Measurements from ENCODE around the gene DLEC1.

Gene DLEC1

DNA sequence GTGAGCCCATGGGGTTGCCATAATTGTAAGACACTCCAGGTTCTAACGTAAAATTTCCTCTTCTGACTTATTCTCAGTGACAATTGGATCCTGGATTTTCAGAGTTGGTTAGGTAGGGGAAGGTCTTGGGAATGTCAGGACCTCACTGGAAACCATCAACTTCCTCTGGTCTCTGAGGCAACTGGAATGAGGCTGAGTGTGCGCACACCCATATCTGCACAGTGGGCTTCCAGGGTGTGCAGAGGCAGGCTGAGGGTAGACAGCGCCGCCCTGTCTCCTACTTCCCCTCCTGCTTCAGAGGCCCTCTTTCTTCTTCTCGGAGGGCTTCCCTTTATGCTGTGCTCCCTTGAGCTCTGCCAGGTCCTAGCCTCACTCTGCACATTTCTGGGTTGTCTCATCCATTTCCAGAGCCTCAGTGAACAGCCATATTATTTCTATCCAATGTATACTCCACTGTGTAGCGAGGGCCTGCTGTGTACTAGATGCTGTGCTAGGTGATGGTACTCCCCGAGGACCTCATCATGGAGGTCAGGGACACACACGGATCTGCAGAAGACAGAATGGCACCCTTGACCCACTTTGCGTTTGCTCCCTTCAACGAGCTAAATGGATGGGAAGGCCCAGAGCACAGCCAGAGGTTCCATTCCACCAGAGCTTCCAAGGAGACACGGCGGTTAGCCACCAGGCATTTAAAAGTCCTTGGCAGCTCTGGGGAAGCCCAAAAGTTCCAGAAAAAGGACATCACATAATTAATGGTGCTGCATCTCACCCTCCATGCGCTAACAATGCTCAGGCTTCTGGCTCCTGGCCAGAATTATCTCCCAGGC is 79.6 kb downstream of the DLEC1 start:
- no peak overlapping the region for H3K27ac ChIP-seq
- TF ChIP-seq, protein P1, sequence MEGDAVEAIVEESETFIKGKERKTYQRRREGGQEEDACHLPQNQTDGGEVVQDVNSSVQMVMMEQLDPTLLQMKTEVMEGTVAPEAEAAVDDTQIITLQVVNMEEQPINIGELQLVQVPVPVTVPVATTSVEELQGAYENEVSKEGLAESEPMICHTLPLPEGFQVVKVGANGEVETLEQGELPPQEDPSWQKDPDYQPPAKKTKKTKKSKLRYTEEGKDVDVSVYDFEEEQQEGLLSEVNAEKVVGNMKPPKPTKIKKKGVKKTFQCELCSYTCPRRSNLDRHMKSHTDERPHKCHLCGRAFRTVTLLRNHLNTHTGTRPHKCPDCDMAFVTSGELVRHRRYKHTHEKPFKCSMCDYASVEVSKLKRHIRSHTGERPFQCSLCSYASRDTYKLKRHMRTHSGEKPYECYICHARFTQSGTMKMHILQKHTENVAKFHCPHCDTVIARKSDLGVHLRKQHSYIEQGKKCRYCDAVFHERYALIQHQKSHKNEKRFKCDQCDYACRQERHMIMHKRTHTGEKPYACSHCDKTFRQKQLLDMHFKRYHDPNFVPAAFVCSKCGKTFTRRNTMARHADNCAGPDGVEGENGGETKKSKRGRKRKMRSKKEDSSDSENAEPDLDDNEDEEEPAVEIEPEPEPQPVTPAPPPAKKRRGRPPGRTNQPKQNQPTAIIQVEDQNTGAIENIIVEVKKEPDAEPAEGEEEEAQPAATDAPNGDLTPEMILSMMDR (conservative IDR thresholded peaks at IDR 0.05) = no peak

DNA sequence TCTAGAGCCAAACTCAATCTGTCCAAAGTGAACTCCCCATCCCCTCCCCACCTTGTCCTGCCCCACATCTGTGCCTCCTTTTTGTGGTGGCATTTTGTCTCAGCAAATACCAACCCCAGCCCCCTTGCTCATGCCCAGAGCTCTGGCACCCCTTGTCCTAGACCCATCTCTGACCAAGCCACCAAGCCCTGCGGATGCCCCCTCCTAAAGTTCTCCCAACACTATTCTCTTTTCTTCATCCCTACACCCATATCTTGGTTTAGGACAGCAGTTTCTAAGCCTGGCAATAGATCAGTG is 80.2 kb downstream of the DLEC1 start:
- TF ChIP-seq, protein P1 (conservative IDR thresholded peaks at IDR 0.05) = no peak
- no peak overlapping the region for H3K27ac ChIP-seq

DNA sequence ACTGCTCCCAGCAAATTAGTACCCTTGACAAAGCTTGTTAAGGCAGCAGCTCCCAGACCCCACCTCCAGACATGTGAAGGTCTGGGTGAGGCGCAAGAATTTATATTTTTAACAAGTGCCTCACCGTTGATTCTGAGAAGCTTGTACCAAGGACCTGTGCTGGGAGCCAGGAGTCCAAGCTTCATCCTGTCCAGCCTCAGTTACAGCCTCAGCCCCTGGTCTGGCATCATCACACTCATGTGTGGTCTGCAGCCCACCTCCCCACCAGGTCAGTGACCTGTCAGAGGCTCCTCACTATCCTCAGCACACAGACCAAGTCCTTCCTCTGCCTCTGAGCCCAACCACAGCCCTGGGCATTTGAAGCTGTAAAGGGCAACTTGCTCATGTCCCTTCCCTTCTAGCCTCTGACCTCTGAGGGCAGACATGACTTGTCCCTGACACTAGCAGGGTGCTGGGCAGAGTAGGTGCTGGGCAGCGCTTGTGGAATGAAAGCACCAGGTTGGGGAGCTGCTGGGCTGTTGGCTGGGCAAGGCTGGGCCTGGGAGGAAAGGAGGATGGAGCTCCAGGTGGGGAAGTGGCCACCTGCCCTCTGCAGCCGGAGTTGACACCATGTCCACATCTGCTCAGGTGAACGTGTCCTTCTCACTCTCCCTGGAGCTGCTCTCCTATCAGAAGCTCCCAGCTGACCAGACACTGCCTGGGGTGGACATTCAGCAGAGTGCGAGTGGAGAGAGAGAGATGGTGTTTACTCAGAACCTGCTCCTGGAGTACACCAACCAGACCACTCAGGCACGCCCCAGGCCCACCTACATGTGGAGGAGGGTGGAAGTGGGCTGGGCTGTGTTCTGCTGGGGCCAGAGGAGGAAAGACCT is 81.0 kb downstream of the DLEC1 start:
- H3K27ac ChIP-seq = no peak overlapping the region
- TF ChIP-seq, protein P1 (conservative IDR thresholded peaks at IDR 0.05) = no peak

DNA sequence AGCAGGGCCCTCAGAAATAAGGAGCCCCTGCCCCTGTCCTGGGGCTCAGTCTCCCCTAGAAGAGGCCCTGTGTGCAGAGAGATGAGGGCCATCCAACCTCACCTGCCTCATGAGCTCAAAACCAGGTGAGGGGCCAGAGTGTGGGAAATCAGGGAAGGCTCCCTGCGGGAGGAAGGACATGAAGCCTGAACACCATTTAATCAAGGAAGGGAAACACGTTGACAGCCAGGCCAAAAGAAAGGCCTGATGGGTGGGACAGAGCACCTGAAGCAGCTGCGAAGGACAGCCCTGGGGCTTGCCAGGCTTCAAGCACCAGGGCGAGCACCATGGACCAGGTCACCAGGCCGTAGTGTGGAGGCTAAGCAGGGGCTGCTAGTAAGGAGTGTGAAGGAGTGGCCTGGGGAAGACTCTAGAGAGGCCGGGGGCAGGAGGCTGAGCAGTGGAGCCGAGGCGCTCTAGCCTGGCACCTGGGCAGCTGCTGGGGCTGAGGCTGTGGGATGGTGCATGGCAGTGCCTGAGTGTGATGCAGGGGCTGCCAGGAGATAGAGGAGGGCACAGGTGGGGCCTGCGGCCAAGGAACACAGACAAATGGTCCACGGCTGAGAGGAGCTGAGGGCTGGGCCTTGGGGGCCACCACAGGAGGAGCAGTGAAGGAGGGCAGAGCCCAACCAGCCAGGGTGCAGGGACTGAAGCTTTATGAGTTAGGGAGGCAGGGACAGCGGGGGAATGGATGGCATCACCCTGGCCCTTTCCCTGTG is 81.9 kb downstream of the DLEC1 start:
- TF ChIP-seq, protein P1 (conservative IDR thresholded peaks at IDR 0.05) = no peak
- H3K27ac ChIP-seq = no peak overlapping the region

DNA sequence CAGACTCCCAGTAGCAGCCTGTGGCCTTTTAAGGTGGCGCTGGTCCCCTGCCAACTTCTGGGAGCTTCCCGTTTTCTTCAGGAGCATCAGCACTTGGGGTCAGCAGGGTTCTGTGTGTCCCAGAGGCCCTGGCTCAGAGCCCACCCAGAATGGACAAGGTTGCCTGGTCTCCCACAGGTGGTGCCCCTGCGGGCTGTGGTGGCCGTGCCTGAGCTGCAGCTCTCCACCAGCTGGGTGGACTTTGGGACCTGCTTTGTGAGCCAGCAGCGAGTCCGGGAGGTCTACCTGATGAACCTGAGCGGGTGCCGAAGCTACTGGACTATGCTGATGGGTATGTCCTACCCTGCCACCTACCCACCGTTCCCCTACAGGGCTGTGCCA is 82.4 kb downstream of the DLEC1 start:
- no peak overlapping the region for H3K27ac ChIP-seq
- TF ChIP-seq, protein P1 (conservative IDR thresholded peaks at IDR 0.05) = no peak

DNA sequence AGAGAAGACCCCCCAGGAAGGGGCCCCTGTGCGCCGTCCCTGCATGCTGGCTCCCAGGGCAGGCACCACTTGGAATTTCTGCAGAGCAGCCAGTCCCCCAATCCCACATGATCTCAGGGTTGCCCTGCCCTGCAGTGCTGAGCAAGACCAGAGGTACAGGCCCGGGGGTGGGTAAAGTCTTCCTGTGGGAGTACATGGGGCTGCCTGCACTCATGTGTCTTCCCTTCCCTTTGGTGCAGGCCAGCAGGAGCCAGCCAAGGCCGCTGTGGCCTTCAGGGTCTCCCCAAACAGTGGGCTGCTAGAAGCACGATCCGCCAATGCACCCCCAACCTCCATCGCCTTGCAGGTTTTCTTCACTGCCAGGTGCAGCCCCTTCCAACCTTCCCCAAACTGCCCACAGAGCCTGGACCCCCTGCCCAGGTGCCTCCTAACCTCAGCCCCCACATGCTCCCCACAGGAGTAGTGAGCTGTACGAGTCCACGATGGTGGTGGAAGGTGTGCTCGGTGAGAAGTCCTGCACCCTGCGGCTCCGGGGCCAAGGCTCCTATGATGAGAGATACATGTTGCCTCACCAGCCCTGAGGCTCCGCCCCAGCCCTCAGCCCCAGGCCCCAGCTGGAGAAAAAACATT is 82.9 kb downstream of the DLEC1 start:
- no peak overlapping the region for H3K27ac ChIP-seq
- TF ChIP-seq, protein P1 (conservative IDR thresholded peaks at IDR 0.05) = no peak

Data from VCaP (cell line).